GM18502 (cell line): Measurements from ENCODE around the gene CYTH3.
"Not testable (repeated sequence)": the region's sequence is repeated elsewhere in the genome, so short reads cannot be mapped to it uniquely, and the experiment has no call there.

Source experiments
- ATAC-seq: cut with Tn5 transposase; IDR thresholded peaks from one replicate; pipeline ENCODE4 v1.9.1; 2021; ENCODE audit warnings: mild to moderate bottlenecking; ENCODE audit not compliant: unreplicated experiment, poor library complexity

Gene CYTH3

GRCh38 chr7:6158424-6159096 is 113.9 kb downstream of the CYTH3 start:
- ATAC-seq = no peak

GRCh38 chr7:6157685-6158423 is 114.6 kb downstream of the CYTH3 start:
- ATAC-seq = no peak

GRCh38 chr7:6156734-6157133 is 115.7 kb downstream of the CYTH3 start:
- ATAC-seq = no peak

- no peak for ATAC-seq
Observed at GRCh38 chr7:6155596-6155995, 116.8 kb downstream of the CYTH3 start.

- ATAC-seq = no peak
Observed at GRCh38 chr7:6154542-6155404, 117.7 kb downstream of the CYTH3 start.

DNA sequence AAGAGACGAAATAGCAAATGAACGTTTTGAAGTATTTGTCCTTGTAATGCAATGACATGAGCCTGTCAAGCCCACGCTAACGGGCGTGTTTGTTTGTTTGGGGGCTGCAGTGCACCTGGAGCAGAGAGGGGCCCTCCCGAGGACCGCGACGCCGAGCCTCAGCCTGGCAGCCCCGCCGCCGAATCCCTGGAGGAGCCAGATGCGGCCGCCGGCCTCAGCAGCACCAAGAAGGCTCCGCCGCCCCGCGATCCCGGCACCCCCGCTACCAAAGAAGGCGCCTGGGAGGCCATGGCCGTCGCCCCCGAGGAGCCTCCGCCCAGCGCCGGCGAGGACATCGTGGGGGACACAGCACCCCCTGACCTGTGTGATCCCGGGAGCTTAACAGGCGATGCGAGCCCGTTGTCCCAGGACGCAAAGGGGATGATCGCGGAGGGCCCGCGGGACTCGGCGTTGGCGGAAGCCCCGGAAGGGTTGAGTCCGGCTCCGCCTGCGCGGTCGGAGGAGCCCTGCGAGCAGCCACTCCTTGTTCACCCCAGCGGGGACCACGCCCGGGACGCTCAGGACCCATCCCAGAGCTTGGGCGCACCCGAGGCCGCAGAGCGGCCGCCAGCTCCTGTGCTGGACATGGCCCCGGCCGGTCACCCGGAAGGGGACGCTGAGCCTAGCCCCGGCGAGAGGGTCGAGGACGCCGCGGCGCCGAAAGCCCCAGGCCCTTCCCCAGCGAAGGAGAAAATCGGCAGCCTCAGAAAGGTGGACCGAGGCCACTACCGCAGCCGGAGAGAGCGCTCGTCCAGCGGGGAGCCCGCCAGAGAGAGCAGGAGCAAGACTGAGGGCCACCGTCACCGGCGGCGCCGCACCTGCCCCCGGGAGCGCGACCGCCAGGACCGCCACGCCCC is 118.5 kb downstream of the CYTH3 start:
- ATAC-seq = no peak

DNA sequence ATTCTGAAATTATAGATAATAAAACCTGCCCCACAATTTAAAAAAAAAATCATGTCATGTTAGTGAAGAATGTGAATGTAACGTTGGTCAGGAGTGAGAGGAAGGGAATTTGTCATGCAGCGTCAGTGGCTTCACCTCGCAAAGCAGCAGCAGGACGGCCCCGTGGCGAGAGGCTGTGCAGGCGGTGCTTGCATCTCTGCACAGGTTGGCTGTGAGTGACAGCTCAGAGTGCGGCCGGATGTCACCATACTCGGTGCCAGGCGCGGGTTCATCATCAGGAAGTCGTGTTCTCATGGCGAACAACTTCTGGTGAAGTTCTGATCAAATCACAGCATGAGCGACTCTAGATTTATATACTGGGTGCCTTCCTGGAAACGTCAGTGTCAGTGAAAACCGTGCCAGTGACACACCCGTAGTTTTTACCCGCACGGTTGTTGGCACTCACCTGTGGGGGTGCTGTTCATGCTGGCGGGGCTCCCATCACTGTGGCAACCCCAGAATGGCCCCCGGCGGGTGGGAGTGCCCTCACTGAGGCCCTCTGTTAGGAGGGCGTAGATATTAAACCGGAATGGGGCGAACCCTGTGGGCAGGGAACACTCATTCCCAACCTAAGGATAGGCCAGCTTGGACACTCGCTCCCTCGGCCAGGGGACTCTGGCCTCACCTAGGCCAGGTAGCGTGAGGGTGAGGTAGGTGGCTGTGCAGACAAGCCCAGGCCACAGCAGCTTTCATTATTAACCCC is 120.3 kb downstream of the CYTH3 start:
- ATAC-seq = no peak

GRCh38 chr7:6151527-6151926 is 120.9 kb downstream of the CYTH3 start:
- ATAC-seq = not testable (repeated sequence)

DNA sequence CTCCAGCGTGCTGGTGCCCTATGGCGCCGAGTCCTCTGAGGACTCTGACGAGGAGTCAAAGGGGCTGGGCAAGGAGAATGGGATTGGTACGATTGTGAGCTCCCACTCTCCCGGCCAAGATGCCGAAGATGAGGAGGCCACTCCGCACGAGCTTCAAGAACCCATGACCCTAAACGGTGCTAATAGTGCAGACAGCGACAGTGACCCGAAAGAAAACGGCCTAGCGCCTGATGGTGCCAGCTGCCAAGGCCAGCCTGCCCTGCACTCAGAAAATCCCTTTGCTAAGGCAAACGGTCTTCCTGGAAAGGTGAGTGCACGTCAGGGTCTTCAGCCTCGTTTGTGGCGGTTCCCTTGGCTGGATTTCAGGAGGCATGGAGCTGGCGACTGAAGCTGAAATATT is 122.4 kb downstream of the CYTH3 start:
- ATAC-seq = no peak

DNA sequence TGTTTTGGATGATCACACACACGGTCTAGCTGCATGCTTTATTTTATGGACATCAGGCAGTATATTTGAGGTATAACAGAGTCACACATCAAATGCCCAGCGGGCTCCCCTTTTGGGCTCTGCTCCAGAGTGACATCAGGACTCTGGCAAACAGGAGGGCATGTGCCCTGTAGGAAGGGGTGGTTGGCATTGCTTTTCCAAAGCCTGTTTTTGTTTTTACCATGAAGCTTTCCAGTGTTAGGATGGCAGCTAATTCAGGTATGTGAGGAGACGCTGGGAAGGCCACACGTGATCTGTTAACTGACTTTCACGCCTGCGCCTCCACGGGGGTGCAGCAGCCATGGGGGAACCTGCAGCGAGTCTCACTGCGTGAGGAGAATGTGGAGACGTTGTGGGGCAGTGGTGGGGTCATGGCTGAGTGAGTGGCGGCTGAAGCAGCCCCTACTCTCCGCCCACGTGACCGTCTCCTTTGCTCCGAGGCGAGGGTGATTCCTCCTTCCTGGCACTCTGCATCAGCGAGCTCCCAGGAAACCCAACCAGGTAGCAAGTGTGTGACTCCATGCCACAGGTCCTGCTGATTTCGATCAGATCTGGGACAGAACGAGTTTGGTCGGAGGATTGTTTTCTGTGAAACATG is 123.6 kb downstream of the CYTH3 start:
- no peak for ATAC-seq

- ATAC-seq = no peak
Observed at GRCh38 chr7:6147627-6148026, 124.8 kb downstream of the CYTH3 start.

DNA sequence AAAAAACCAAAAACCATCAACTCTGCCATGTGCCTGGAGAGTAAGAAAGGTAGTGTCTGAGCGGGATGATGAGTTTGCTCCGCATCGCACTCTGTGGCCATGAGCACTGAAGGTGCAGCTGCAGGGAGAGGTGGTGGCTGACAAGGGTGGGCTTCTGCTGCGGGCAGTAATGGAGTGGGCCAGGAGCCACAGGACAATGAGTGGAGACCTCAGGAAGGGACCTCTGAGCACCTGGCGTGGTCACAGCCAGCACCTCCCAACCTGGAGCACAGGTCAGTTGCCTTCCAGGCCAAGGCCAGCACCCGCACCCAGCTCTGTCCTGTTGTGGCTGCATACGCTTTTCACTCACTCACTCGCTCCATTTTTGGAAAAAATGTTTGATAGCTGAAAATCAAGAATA is 125.8 kb downstream of the CYTH3 start:
- ATAC-seq = no peak

GRCh38 chr7:6143997-6144396 is 128.4 kb downstream of the CYTH3 start:
- no peak for ATAC-seq

- no peak for ATAC-seq
Observed at GRCh38 chr7:6142871-6143380, 129.5 kb downstream of the CYTH3 start.

DNA sequence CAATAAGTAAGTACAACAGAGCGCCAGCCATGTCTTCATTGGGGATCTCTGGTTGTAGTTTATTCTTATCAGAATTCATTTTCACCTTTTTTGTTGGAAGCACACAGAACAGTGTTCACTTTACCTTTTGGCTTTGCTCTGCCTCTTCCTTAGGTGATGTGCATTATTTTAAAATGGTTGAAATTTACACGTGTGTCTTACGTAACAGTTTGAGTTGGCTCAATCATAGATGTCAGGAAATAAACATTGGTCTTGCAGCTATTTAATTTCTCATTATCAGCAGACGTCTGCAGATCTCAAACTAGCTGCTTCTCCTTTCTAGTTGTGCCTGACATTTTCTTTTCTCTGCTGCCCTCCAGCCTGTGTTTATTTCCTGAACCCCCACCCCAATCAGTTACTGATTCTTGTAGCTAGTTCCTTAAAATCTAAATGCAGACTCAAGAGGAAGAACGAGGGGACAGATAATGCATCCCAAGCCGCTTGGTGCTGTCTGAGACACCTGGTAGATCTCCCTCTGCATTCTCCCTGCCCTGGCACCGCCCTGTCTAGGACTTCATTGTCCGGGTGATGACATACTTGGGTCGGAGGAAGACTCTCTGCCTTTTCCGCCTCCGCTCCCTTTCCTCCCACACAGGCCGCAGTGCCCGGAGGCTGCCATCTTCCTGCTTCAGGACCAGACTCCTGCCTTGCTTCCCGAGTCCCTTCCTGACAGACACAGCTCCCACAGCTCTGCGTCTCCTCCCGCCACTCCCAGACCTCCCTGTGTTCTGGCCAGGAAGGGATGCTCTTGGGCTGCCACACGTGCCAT is 133.0 kb downstream of the CYTH3 start:
- ATAC-seq = no peak

GRCh38 chr7:6136475-6136874 is 135.9 kb downstream of the CYTH3 start:
- no peak for ATAC-seq

GRCh38 chr7:6133249-6133648 is 139.2 kb downstream of the CYTH3 start:
- ATAC-seq = no peak

- no peak for ATAC-seq
Observed at GRCh38 chr7:6130007-6130587, 142.3 kb downstream of the CYTH3 start.
